Inflammatory macrophage treated with lipopolysaccharide for 1 hour (primary cell): Measurements from ENCODE around the gene GALC.

Experiments
- DNase-seq, 2 donors: peaks; one replicate each; pipeline ENCODE4 v3.0.0-alpha.2; 2020 to 2022

Gene GALC

GRCh38 chr14:88005978-88006851 lies 13.2 kb upstream of the GALC start:
- DNase-seq, result peak; percentile 83 to 88

DNA sequence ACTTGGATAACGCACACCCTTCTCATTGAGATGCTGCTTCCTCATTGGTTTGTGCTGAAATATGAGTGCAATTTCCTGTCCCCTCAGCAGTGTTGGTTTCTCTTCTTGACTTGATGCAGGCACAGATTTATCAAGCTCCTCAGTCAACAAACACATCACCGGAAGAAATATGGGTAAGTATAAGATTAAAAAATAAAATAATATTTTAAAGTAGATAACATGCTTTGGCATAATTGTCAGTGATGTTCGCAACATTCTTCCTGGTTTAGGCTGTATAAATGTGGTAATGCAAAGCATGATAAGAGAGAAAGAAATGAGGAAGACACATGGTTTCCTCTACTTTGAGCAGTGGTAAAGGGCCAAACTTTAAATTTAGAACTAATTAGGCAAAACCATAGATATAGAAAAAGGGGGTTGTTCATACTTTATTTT lies 12.1 kb upstream of the GALC start, which contains the start of gene GPR65:
Gene GPR65 (plus strand): TSS at position 86 of the 432 bp plus-strand sequence. CDS start 5,713 bp downstream, outside the sequence.
- peak; percentile 61 to 72 for DNase-seq

- no peak for DNase-seq
Observed at GRCh38 chr14:88004506-88005036, 11.6 kb upstream of the GALC start.

DNA sequence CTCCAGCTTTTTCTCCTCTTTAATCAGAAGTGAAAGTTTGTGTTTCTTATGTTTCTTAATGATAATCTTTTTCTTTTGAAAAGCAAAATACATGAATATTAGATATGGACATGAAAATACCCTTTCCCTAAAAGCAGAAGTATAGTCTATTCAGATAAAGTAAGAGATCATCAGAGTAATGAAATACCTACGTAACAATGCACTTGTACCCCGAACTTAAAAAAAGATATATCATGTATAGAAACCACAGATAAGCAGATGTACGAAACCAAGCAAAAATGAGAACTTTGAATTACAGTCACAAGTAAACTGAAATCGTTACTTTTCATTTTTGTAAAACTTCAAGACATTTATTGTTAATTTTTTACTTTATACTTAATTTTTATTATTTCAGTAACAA lies 10.4 kb upstream of the GALC start:
- DNase-seq, result peak; percentile 34

DNA sequence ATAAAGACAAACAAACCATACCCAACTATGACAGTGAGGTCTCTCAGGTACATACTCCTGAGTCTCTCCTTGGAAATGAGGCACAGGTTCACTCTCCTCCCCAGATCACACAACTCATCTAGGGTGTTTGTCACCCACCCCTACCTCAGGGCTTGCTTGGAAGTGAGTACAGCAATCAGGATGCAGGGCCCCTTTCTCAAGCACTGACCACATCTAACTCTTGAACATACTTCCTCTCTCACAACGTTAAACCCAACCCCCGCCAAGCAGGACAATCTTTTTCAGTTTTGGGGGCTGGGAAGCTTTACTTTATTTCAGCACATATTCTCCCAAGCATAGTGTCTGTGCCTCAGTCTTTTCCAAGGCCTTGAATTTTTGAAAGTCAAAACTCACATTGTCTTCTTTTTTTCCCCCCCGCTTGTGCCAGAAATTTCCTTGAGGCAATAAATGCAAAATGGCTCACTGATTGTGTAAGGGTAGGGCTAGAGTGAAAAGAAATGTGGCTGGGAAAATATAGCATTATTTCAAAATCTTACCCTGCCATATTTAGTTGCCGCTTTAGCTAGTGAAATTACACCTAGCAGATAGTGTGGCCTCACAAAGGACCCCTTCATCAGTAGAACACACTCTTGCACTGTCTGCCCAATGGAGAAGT lies 9.6 kb upstream of the GALC start:
- peak; percentile 56 to 66 for DNase-seq

- DNase-seq, result peak; percentile 72 to 81
Observed at GRCh38 chr14:87999277-87999676, 6.3 kb upstream of the GALC start.

DNA sequence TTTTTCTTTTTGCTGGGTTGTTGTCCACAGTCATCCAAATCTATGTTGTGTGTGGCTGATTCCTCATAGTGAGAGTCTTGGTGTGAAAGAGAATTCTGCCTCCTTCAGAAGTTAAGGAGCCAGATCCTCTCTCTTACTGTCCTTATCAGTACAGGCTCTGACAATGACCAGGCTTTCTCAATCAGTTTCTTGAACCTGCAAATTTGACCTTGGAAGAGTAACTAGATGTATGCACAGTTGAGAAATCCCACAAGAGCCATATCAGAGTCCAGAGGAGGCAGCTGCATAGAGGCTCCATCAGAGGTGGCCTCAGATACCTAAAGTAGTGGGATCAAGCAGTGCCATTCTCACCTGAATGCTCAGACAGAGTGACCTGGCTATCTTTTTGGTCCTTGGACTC lies 5.5 kb upstream of the GALC start:
- DNase-seq, result no peak

GRCh38 chr14:87996291-87996592 lies 3.3 kb upstream of the GALC start:
- no peak for DNase-seq

DNA sequence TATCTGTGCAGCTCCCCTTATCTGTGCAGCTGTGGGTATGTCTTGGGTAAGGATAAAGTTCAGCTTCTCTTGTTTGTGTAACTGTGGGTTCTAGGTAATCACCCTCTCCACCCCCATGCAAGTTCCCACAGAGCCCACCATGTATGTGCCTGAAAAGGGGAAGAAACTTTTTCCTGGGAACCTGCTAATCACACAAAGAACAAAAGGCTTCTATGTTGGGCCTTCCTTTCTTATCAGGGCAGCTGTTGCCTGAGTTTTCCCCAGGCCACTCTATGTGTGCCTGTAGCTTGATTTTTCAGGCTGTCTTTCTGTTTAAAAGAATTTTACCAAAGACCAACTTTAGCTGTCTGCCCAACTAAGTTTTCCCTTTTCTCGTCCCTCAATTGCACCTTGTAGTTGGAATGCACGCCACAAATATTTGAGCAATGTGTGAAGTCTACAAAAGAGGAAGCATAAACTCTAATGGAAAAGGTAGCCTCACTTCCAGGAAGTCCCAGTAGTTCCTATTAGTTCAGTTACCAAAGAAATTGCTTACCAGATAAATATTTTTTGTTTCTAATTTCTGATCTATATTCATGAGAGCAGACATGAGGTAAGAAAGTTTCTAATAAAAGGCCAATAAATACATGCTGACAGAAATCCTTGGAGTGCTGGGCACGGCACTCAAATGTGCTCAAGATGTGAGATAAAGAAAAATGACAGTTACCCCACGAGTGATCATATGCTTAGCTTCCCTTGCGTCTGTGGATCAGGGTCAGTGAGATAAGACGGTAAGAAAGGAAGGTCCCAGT lies 2.7 kb upstream of the GALC start:
- DNase-seq, result peak; percentile 39 to 67

DNA sequence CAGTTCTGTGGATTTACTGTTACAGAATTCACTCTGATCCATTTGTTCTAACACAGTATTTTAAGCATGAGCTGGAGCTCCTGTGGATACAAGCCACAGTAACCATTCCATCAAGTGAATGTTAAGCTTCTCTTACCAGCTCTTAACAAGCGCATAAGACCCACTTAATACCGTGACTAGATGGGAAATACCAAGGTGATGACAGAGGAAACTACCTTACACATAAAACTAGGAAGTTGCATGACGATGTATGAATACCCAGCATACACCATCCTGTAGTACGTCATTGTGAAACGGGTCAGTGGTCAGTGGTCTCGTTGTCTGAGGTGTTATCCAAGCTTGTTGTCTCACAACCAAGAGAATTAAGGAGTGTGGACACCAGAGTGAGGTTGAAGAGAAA lies 2.0 kb upstream of the GALC start:
- DNase-seq, result peak; percentile 69 to 89

GRCh38 chr14:87992346-87992717 lies 650 bp downstream of the GALC start:
- no peak for DNase-seq

DNA sequence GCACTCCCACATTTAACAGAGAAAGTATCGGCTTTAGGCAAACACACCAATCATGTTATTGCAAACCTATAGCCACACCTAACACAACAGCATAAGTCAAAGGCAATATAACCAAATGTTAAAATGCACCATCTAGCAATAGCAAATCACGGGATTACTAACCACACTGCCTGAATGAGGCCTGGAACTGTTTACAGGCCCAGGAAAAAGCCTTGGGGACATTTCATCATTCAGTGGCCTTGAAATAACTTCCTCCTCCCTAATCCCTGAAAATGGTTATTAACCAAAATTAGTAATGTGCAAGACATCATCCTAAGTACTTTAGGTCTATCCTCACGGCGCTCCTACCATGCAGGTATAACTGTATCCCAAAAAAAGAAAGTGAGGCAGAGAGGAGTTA lies 2.3 kb downstream of the GALC start:
- peak; percentile 28 to 57 for DNase-seq

- DNase-seq, result no peak
Observed at GRCh38 chr14:87989956-87990299, 3.1 kb downstream of the GALC start.

DNA sequence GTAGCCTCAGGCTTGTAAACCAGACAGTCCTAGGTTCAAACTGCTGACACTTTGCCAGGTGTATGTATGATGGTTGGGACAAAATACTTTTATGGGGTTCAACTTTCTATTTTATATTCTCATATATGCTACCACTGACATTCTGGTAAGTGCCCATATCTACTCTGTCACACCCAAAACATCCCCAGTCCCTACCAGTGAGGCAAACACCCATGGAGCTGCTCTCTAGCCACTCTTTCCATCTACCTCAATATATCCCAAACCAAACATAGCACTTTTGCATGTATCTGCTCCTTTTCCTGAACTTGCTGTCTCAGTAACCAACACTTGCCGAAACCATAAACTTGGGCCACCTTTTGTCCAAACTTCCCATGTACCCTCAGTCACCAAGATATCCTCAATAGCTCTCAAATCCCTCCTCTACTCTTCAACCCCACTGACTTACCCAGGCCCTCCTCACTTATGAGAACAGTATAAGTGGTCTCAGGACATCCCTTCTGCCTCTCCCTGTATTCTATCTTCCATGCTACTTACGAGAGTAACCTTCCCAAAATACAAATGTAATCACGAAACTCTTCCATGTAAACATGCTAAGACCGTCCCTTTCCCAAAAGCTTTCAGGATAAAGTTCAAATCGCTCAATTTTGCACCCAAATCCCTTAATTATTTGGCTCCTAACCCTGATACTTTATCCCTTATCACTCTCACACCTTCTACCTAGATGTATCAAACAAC lies 3.6 kb downstream of the GALC start:
- DNase-seq, result no peak

DNA sequence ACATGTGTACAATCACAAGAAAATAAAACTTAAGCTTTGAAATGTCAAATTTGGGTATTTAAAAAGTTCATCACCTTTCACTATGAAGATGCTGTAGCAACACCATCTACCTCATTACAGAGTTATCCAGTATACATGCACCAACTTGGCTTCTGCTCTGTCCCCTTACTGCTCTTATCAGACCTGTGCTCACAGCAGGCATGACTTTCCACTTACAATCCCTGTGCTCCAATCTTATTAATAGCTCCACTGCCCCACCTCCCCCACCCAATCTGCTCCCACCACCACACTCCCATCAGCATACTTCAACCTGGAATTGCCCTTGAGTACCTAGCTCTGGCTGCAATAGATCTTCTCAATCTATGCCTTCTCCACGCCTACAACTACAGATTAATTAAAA lies 13.3 kb downstream of the GALC start:
- DNase-seq, result no peak

- DNase-seq, result no peak
Observed at GRCh38 chr14:87975636-87976035, 17.3 kb downstream of the GALC start.

DNA sequence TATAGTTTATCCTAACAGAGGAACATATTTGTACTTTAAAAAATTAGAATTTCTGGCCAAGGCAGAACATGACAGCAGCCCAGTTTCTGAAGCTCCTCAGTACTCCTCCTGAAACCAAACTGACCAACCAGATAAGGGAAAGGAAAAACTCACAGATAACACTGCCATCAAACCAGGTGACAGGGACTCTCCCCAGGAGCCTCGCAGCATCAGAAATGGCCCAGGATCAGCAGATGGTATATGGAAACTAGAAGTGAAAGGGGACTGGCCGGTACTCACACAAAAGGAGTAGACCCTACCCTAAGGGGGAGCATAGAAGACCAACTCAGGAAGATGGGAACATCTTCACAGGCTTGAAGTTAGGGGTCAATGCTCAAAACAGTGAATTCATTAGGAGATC lies 22.0 kb downstream of the GALC start:
- DNase-seq, result no peak

DNA sequence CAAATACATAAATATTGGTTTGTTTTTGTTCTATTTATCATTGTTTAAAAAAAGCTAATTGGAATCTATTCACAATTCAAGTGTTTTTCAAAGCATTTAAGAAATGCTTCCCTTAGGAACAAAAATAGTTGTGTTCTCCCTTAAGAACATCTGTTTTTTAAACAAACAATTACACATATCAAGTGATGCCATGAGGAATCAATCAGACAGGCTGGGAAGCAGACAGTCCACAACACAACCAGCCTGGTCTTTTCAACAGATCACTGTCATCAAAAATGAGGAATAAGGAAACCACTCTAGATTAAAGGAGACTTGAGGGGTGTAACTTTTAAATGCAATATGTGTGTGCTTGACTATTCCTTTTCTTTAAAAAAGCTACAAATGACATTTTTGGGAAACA lies 25.5 kb downstream of the GALC start:
- no peak for DNase-seq

- no peak for DNase-seq
Observed at GRCh38 chr14:87966816-87967215, 26.2 kb downstream of the GALC start.

DNA sequence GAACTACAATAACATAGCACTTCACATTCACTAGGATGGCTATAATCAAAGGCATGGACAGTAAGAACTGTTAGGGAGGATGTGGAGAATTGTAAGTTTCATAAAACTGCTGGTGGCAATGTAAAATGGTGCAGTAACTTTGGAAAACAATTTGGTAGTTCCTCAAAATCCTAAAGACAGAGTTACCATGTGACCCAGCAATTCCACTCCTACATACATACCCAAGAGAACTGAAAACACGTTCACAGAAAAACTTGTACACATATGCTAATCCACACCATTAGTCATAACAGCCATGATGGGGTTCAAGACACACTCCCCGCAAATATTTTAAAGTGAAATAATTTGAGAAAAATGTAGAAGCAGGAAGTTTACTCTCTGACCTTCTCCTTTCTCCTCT lies 31.7 kb downstream of the GALC start:
- DNase-seq, result peak; percentile 25 to 42

- no peak for DNase-seq
Observed at GRCh38 chr14:87960013-87960787, 32.8 kb downstream of the GALC start.

GRCh38 chr14:87955501-87955900 lies 37.5 kb downstream of the GALC start:
- DNase-seq, result peak in 1 of 2 donors; percentile 2
